ENCODE data around the gene HSPD1.
A peak's percentile ranks its signal among the peaks of the same experiment; 100 is the strongest.
"Not testable (repeated sequence)": the region's sequence is repeated elsewhere in the genome, so short reads cannot be mapped to it uniquely, and the experiment has no call there.

The HSPD1 gene

GRCh38 chr2:197454923-197455322 is 44.7 kb downstream of the HSPD1 start:
- TF ChIP-seq CTCF (IDR thresholded peaks at IDR 0.05; ENCODE audit: insufficient read depth, low read depth, low read length, missing control alignments), result no peak
- no peak for DNase-seq (ENCODE audit: low read depth)
- H3K4me3 ChIP-seq (ENCODE audit: low read length), result peak overlapping the region; percentile 100

- no peak for DNase-seq (ENCODE audit: low read depth)
- H3K4me3 ChIP-seq (ENCODE audit: low read length), result peak overlapping the region; percentile 100
- no peak for TF ChIP-seq CTCF (IDR thresholded peaks at IDR 0.05; ENCODE audit: insufficient read depth, low read depth, low read length, missing control alignments)
These were observed 45.7 kb downstream of the HSPD1 start for GRCh38 chr2:197453914-197454398.

- peak within 1 kb of the TSS; percentile 100 for H3K4me3 ChIP-seq (ENCODE audit: low read length)
- DNase-seq (ENCODE audit: low read depth), result peak; percentile 100
- TF ChIP-seq CTCF (IDR thresholded peaks at IDR 0.05; ENCODE audit: insufficient read depth, low read depth, low read length, missing control alignments), result peak; percentile 40
These were observed 46.3 kb downstream of the HSPD1 start, which contains the start of gene COQ10B for GRCh38 chr2:197453123-197453913. Gene COQ10B, plus strand, starts transcription at chr2:197453552. Its CDS starts 9 bp downstream, at chr2:197453561.

GRCh38 chr2:197452754-197453122 is 46.9 kb downstream of the HSPD1 start:
- TF ChIP-seq CTCF (IDR thresholded peaks at IDR 0.05; ENCODE audit: insufficient read depth, low read depth, low read length, missing control alignments), result no peak
- H3K4me3 ChIP-seq (ENCODE audit: low read length), result peak overlapping the region; percentile 100
- no peak for DNase-seq (ENCODE audit: low read depth)

GRCh38 chr2:197450935-197451358 is 48.7 kb downstream of the HSPD1 start:
- DNase-seq (ENCODE audit: low read depth); H3K4me3 ChIP-seq (ENCODE audit: low read length): not testable (repeated sequence)

GRCh38 chr2:197450465-197450864 is 49.2 kb downstream of the HSPD1 start:
- DNase-seq (ENCODE audit: low read depth), result no peak
- TF ChIP-seq CTCF (IDR thresholded peaks at IDR 0.05; ENCODE audit: insufficient read depth, low read depth, low read length, missing control alignments), result no peak
- no peak overlapping the region for H3K4me3 ChIP-seq (ENCODE audit: low read length)

GRCh38 chr2:197446844-197447243 is 52.8 kb downstream of the HSPD1 start:
- no peak for TF ChIP-seq CTCF (IDR thresholded peaks at IDR 0.05; ENCODE audit: insufficient read depth, low read depth, low read length, missing control alignments)
- no peak overlapping the region for H3K4me3 ChIP-seq (ENCODE audit: low read length)
- no peak for DNase-seq (ENCODE audit: low read depth)

Data from epithelial cell of esophagus (primary cell).